ENCODE results near the gene ZCCHC10.

- TF ChIP-seq EZH2phosphoT487 (IDR thresholded peaks at IDR 0.05; ENCODE audit: borderline replicate concordance, low read length), result no peak
- TF ChIP-seq, protein P1, sequence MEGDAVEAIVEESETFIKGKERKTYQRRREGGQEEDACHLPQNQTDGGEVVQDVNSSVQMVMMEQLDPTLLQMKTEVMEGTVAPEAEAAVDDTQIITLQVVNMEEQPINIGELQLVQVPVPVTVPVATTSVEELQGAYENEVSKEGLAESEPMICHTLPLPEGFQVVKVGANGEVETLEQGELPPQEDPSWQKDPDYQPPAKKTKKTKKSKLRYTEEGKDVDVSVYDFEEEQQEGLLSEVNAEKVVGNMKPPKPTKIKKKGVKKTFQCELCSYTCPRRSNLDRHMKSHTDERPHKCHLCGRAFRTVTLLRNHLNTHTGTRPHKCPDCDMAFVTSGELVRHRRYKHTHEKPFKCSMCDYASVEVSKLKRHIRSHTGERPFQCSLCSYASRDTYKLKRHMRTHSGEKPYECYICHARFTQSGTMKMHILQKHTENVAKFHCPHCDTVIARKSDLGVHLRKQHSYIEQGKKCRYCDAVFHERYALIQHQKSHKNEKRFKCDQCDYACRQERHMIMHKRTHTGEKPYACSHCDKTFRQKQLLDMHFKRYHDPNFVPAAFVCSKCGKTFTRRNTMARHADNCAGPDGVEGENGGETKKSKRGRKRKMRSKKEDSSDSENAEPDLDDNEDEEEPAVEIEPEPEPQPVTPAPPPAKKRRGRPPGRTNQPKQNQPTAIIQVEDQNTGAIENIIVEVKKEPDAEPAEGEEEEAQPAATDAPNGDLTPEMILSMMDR (IDR thresholded peaks at IDR 0.05; ENCODE audit: low read depth, low read length, poor library complexity, severe bottlenecking), result no peak
Observed at GRCh38 chr5:132996307-132996706, 30.0 kb downstream of the ZCCHC10 start.

Data from DOHH2 (cell line).